Gastrocnemius medialis (tissue), 4 donors: ENCODE results near the gene ARL8B. TPM values are rescaled to one million over a fixed set of nuclear protein-coding genes. Genes with fewer than 3 reads are reported as not detected.

Source experiments
- ATAC-seq, 2 donors: fragments of 150-250 bp; one replicate each; pipeline ENCODE4 v1.9.1; 2016
- DNase-seq, 2 donors: peaks; one replicate each; pipeline ENCODE4 v3.0.0-alpha.2; 2019
- H3K27ac ChIP-seq, 4 donors: fragments of 200-600 bp; sonication (generic); 1 replicate in 1 of 4; 2 replicates in 3 of 4; pipeline ENCODE4 v1.5.1; 2016 to 2018; ENCODE audit warnings: mild to moderate bottlenecking in 2 of 4, moderate library complexity in 1 of 4
- H3K27me3 ChIP-seq, 3 donors: fragments of 200-600 bp; sonication (generic) in 2 of 3; 1 replicate in 1 of 3; 2 replicates in 2 of 3; pipeline versions ENCODE4 v1.5.1 to v1.6.0; 2016 to 2019; ENCODE audit warnings: mild to moderate bottlenecking in 1 of 3, moderate library complexity in 1 of 3
- H3K36me3 ChIP-seq, 2 donors: fragments of 200-600 bp; sonication (generic) in 1 of 2; one replicate each; pipeline ENCODE4 v1.5.1; 2017 to 2018
- H3K4me1 ChIP-seq, 2 donors: fragments of 200-600 bp; sonication (generic) in 1 of 2; one replicate each; pipeline ENCODE4 v1.5.1; 2016 to 2017; ENCODE audit warnings: mild to moderate bottlenecking in 2 of 2
- H3K4me3 ChIP-seq, 4 donors: fragments of 200-600 bp; sonication (generic) in 3 of 4; 1 replicate in 1 of 4; 2 replicates in 3 of 4; pipeline ENCODE4 v1.5.1; 2016 to 2019; ENCODE audit warnings: mild to moderate bottlenecking in 2 of 4
- H3K9me3 ChIP-seq, 3 donors: fragments of 200-600 bp; sonication (generic) in 2 of 3; 1 replicate in 1 of 3; 2 replicates in 2 of 3; pipeline ENCODE4 v1.5.1; 2016 to 2019
- CTCF ChIP-seq, 5 experiments: fragments of 450-650 bp in 3 of 5; fragments of 200-600 bp in 2 of 5; sonication (generic) in 2 of 5; IDR thresholded peaks in 4 of 5; conservative IDR thresholded peaks in 1 of 5; 1 replicate in 4 of 5; 2 replicates in 1 of 5; pipeline ENCODE4 v1.5.1; 2016 to 2019; ENCODE audit warnings: antibody characterized with exemption in 5 of 5, mild to moderate bottlenecking in 3 of 5, moderate library complexity in 3 of 5
- POLR2A ChIP-seq, 2 donors: fragments of 450-650 bp; IDR thresholded peaks; one replicate each; pipeline ENCODE4 v1.6.1; 2017; ENCODE audit warnings: antibody characterized with exemption in 2 of 2, mild to moderate bottlenecking in 2 of 2, moderate library complexity in 2 of 2
- in situ Hi-C, 4 donors: fragments of 200-750 bp; cut with MboI; loops; one replicate each; pipeline versions ENCODE4 v1.15.0 to v1.8.0; 2017; ENCODE audit warnings: low sequenced_read_pairs in 4 of 4
- intact Hi-C: fragments of 100-400 bp; cut with DNase I; formaldehyde crosslinking; loops from one replicate; pipeline ENCODE4 v1.15.1; 2023; ENCODE audit warnings: low total_unique reads
- total RNA-seq, 4 donors: library from RNA; depleted of rRNA; stranded (reverse); fragments of >200 nt; gene quantifications; one replicate each; pipeline versions ENCODE4 v1.1.0 to v1.2.3, GENCODE V29; 2016

ARL8B gene
- total RNA-seq, 4 donors from 2014 or later: 69.3 to 198 (median 95.0) TPM

- H3K36me3 ChIP-seq: peaks cover 0 to 48% of the 10 kb centered on the region in 2 donors
- no peak for ATAC-seq
- in situ Hi-C loops: loop anchor here in 1 of 4 donors (25.0 kb wide), 1 partner anchor 507 kb away; no protein-coding TSS in a partner anchor
- H3K4me1 ChIP-seq: no peaks in the 10 kb centered on the region
- DNase-seq: no peak
- H3K27me3 ChIP-seq: no peaks in the 10 kb centered on the region
- H3K27ac ChIP-seq: no peak overlapping the region
- H3K4me3 ChIP-seq: no peak overlapping the region
- TF ChIP-seq CTCF (IDR thresholded peaks at IDR 0.05 in 4 of 5, conservative IDR thresholded peaks at IDR 0.05 in 1 of 5) (no peak), POLR2A (IDR thresholded peaks at IDR 0.05) (no peak)
- intact Hi-C loops: no loop called here
- no peaks in the 10 kb centered on the region for H3K9me3 ChIP-seq
These were observed 96.7 kb downstream of the ARL8B start for GRCh38 chr3:5218815-5219214.

- ATAC-seq (no peak), DNase-seq (no peak)
- no peak overlapping the region for H3K4me3 ChIP-seq
- no peaks in the 10 kb centered on the region for H3K4me1 ChIP-seq
- H3K27ac ChIP-seq: no peak overlapping the region
- intact Hi-C loops (no loop called here), in situ Hi-C loops (loop anchor here in 1 of 4 donors (25.0 kb wide), 1 partner anchor 507 kb away; no protein-coding TSS in a partner anchor)
- peaks cover 0 to 44% of the 10 kb centered on the region in 2 donors for H3K36me3 ChIP-seq
- H3K9me3 ChIP-seq: no peaks in the 10 kb centered on the region
- no peak for TF ChIP-seq POLR2A (IDR thresholded peaks at IDR 0.05)
- no peak for TF ChIP-seq CTCF (IDR thresholded peaks at IDR 0.05 in 4 of 5, conservative IDR thresholded peaks at IDR 0.05 in 1 of 5)
- no peaks in the 10 kb centered on the region for H3K27me3 ChIP-seq
These were observed 97.1 kb downstream of the ARL8B start for GRCh38 chr3:5219216-5219615.

DNA sequence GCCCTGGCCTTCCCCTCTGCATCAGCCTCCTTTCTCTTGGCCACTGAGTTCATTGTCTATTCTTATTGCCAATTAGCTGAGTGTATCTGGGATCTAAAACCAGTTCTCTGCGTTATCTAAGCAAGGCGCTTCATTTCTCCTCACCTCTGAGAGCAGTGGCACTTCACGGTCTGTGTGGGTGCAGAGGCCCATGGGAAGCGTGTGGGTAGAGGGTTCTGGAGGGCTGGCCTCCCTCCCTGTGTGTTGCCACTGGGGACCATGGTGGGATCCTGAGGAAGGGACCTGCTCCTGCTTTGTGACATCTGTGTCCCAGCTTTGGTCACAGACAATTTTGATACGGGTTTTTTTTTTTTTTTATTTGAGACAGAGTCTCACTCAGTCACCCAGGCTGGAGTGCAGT lies 98.1 kb downstream of the ARL8B start:
- peaks cover 0 to 35% of the 10 kb centered on the region in 2 donors for H3K36me3 ChIP-seq
- no peak for DNase-seq
- H3K9me3 ChIP-seq: no peaks in the 10 kb centered on the region
- intact Hi-C loops: no loop called here
- H3K4me1 ChIP-seq: no peaks in the 10 kb centered on the region
- H3K4me3 ChIP-seq: no peak overlapping the region
- H3K27ac ChIP-seq: no peak overlapping the region
- no peak for ATAC-seq
- no peaks in the 10 kb centered on the region for H3K27me3 ChIP-seq
- TF ChIP-seq POLR2A (IDR thresholded peaks at IDR 0.05) (no peak), CTCF (IDR thresholded peaks at IDR 0.05 in 4 of 5, conservative IDR thresholded peaks at IDR 0.05 in 1 of 5) (no peak)
- in situ Hi-C loops: loop anchor here in 1 of 4 donors (25.0 kb wide), 1 partner anchor 508 kb away; no protein-coding TSS in a partner anchor

GRCh38 chr3:5220667-5221431 lies 98.8 kb downstream of the ARL8B start:
- Histone ChIP-seq H3K36me3 (peaks cover 0 to 28% of the 10 kb centered on the region in 2 donors), H3K4me3 (no peak overlapping the region), H3K9me3 (no peaks in the 10 kb centered on the region), H3K27ac (no peak overlapping the region), H3K27me3 (no peaks in the 10 kb centered on the region), H3K4me1 (no peaks in the 10 kb centered on the region)
- TF ChIP-seq CTCF (IDR thresholded peaks at IDR 0.05 in 4 of 5, conservative IDR thresholded peaks at IDR 0.05 in 1 of 5) (no peak), POLR2A (IDR thresholded peaks at IDR 0.05) (no peak)
- ATAC-seq (no peak), DNase-seq (no peak)
- intact Hi-C loops: no loop called here
- in situ Hi-C loops: loop anchor here in 1 of 4 donors (25.0 kb wide), 1 partner anchor 509 kb away; no protein-coding TSS in a partner anchor
